DMS 273 (cell line): ENCODE measurements around the gene SSUH2.
A peak's percentile ranks its signal among the peaks of the same experiment; 100 is the strongest.

Experiments
- DNase-seq: peaks from one replicate; lab custom pipeline; 2025; ENCODE audit not compliant: unreplicated experiment; lab: John Stamatoyannopoulos, UW

The SSUH2 gene

GRCh38 chr3:8643693-8644365 lies 769 bp downstream of the SSUH2 start:
- DNase-seq, result no peak

- no peak for DNase-seq
These were observed 2.6 kb downstream of the SSUH2 start for GRCh38 chr3:8642001-8642400.

- no peak for DNase-seq
These were observed 3.1 kb downstream of the SSUH2 start for GRCh38 chr3:8641472-8641871.

- no peak for DNase-seq
These were observed 4.4 kb downstream of the SSUH2 start for GRCh38 chr3:8640223-8640622.

- DNase-seq, result no peak
These were observed 5.0 kb downstream of the SSUH2 start for GRCh38 chr3:8639659-8640000.

- DNase-seq, result no peak
These were observed 5.5 kb downstream of the SSUH2 start for GRCh38 chr3:8638994-8639658.

GRCh38 chr3:8637348-8637747 lies 7.2 kb downstream of the SSUH2 start:
- no peak for DNase-seq

GRCh38 chr3:8635631-8636030 lies 9.0 kb downstream of the SSUH2 start:
- no peak for DNase-seq

- DNase-seq, result no peak
These were observed 9.5 kb downstream of the SSUH2 start for GRCh38 chr3:8635125-8635524.

- no peak for DNase-seq
These were observed 12.0 kb downstream of the SSUH2 start for GRCh38 chr3:8632402-8633237.

- DNase-seq, result no peak
These were observed 12.9 kb downstream of the SSUH2 start for GRCh38 chr3:8631661-8632060.

- DNase-seq, result peak; percentile 16
These were observed 15.2 kb downstream of the SSUH2 start for GRCh38 chr3:8629151-8630021.

- no peak for DNase-seq
These were observed 16.6 kb downstream of the SSUH2 start for GRCh38 chr3:8627949-8628348.

GRCh38 chr3:8627201-8627940 lies 17.2 kb downstream of the SSUH2 start:
- DNase-seq, result no peak

- DNase-seq, result no peak
These were observed 18.6 kb downstream of the SSUH2 start for GRCh38 chr3:8625991-8626390.

- DNase-seq, result no peak
These were observed 20.0 kb downstream of the SSUH2 start for GRCh38 chr3:8624612-8625011.

- DNase-seq, result no peak
These were observed 20.9 kb downstream of the SSUH2 start for GRCh38 chr3:8623741-8624140.

- DNase-seq, result peak; percentile 76
These were observed 21.5 kb downstream of the SSUH2 start for GRCh38 chr3:8622873-8623691.

- DNase-seq, result no peak
These were observed 22.7 kb downstream of the SSUH2 start for GRCh38 chr3:8621872-8622271.

- DNase-seq, result no peak
These were observed 23.5 kb downstream of the SSUH2 start for GRCh38 chr3:8621141-8621540.
